Skeletal muscle tissue (tissue), 4 donors: Measurements from ENCODE around the gene ATP6V1B1. TPM values are rescaled to one million over a fixed set of nuclear protein-coding genes. Genes with fewer than 3 reads are reported as not detected.

ENCODE experiments used
- H3K27ac ChIP-seq: one replicate; pipeline ENCODE4 v1.7.0; 2013; ENCODE audit warnings: mild to moderate bottlenecking, low read depth, low read length, inconsistent platforms
- H3K27me3 ChIP-seq, 3 donors: one replicate each; pipeline ENCODE4 v1.7.0; 2013; ENCODE audit warnings: low read length in 3 of 3; ENCODE audit not compliant: control insufficient read depth in 3 of 3, insufficient read depth in 3 of 3
- H3K36me3 ChIP-seq, 3 donors: one replicate each; pipeline ENCODE4 v1.7.0; 2013; ENCODE audit warnings: low read length in 3 of 3; ENCODE audit not compliant: control insufficient read depth in 3 of 3, insufficient read depth in 3 of 3
- H3K4me1 ChIP-seq, 3 donors: one replicate each; pipeline ENCODE4 v1.7.0; 2013; ENCODE audit warnings: low read length in 3 of 3, mild to moderate bottlenecking in 3 of 3; ENCODE audit not compliant: control insufficient read depth in 3 of 3, insufficient read depth in 3 of 3
- H3K4me3 ChIP-seq, 3 donors: one replicate each; pipeline ENCODE4 v1.7.0; 2013; ENCODE audit warnings: low read length in 3 of 3
- H3K9ac ChIP-seq, 3 donors: one replicate each; pipeline ENCODE4 v1.7.0; 2013; ENCODE audit warnings: low read length in 3 of 3, mild to moderate bottlenecking in 3 of 3, moderate library complexity in 2 of 3, low read depth in 1 of 3
- H3K9me3 ChIP-seq, 3 donors: one replicate each; pipeline ENCODE4 v1.7.0; 2013; ENCODE audit warnings: low read length in 3 of 3; ENCODE audit not compliant: control insufficient read depth in 3 of 3
- total RNA-seq: library from RNA; depleted of rRNA; stranded (reverse); fragments of >200 nt; gene quantifications from one replicate; pipeline ENCODE4 v1.2.3, GENCODE V29; 2014
- donor health status: Osteomylitis.

Gene ATP6V1B1
- total RNA-seq, 1 donor from 2014 or later, result 1.6 TPM

DNA sequence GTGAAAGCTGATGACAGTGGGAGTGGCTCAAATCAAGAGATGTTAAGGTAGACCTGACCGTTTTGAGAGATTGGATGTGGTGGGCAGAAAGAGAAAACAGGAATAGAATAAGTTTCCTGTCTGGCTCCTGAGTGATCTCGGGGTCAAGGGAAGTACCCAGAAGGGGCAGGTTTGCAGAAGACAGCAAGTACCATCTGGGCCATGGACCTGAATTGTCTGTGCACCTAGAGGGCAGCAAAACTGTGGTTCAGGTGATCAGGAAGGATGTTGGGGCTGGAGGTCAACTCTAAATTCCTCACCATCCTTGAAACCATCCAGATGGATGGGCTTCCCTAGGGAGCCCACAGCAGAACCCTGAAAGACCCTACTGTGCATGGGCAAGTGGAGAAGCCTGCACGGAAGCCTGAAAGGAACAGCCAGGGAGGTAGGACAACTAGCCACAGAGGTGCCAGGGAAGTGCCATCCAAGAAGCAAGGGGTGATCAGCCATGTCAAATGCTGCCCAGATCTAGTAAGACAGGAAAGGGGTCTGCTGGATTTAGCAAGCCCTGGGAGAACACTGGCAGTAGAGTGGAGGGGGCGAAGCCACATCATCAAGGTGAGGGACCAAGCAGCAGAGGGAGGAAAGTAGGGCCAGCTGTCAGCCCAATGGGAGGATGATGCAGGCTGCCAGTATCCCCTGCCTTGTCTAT, 50.9 kb downstream of the ATP6V1B1 start:
- Histone ChIP-seq H3K4me3 (no peak overlapping the region), H3K9ac (no peak overlapping the region), H3K36me3 (peaks cover 55 to 57% (median 55%) of the 10 kb centered on the region in 3 donors), H3K27me3 (no peaks in the 10 kb centered on the region), H3K27ac (no peak overlapping the region), H3K4me1 (peaks cover 12 to 14% (median 13%) of the 10 kb centered on the region in 3 donors), H3K9me3 (no peaks in the 10 kb centered on the region)

DNA sequence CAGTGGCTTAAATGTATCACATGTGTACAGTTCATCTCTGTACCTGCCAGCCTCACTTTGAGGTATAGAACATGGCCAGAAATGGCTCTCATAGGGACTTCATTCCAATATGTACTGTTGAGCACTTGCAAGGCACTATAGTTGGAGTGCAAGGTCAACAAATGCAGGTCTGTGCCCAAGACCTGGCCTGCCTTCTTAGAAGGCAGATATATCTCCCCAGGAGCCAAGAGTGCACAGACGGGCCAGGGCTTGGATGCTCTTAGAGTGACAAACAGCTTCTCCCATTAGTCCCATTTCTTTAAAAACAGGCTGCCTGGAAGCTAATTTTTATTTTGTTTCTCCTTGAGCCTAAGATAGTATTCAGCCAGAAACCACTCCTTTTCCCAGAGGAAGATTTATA, 51.7 kb downstream of the ATP6V1B1 start:
- Histone ChIP-seq H3K27me3 (no peaks in the 10 kb centered on the region), H3K36me3 (peaks cover 57 to 59% (median 59%) of the 10 kb centered on the region in 3 donors), H3K4me3 (no peak overlapping the region), H3K4me1 (peaks cover 12 to 14% (median 13%) of the 10 kb centered on the region in 3 donors), H3K9me3 (no peaks in the 10 kb centered on the region), H3K27ac (no peak overlapping the region), H3K9ac (no peak overlapping the region)

DNA sequence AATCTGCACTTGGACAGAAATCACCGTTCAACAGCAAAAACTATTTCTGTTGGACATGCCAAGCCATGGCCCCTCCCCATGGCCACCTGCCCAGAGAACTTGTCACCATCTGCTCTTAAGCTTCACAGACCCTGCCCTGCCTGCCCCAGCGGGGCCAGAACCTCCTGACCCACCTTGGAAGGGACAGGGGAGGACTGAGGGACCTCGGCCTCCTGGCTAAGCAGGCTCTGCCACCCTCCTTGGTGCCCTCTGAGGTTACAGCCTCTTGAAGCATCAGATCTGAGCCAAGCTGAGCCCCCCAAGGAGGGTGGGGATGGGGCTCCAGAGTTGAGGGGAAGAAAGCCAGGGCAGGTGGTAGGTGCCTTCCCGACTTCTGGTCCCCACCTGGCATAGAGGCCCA, 52.5 kb downstream of the ATP6V1B1 start:
- Histone ChIP-seq H3K27me3 (no peaks in the 10 kb centered on the region), H3K4me1 (peaks cover 17 to 18% (median 17%) of the 10 kb centered on the region in 3 donors), H3K4me3 (no peak overlapping the region), H3K9me3 (no peaks in the 10 kb centered on the region), H3K9ac (no peak overlapping the region), H3K36me3 (peaks cover 59 to 64% (median 59%) of the 10 kb centered on the region in 3 donors), H3K27ac (no peak overlapping the region)

DNA sequence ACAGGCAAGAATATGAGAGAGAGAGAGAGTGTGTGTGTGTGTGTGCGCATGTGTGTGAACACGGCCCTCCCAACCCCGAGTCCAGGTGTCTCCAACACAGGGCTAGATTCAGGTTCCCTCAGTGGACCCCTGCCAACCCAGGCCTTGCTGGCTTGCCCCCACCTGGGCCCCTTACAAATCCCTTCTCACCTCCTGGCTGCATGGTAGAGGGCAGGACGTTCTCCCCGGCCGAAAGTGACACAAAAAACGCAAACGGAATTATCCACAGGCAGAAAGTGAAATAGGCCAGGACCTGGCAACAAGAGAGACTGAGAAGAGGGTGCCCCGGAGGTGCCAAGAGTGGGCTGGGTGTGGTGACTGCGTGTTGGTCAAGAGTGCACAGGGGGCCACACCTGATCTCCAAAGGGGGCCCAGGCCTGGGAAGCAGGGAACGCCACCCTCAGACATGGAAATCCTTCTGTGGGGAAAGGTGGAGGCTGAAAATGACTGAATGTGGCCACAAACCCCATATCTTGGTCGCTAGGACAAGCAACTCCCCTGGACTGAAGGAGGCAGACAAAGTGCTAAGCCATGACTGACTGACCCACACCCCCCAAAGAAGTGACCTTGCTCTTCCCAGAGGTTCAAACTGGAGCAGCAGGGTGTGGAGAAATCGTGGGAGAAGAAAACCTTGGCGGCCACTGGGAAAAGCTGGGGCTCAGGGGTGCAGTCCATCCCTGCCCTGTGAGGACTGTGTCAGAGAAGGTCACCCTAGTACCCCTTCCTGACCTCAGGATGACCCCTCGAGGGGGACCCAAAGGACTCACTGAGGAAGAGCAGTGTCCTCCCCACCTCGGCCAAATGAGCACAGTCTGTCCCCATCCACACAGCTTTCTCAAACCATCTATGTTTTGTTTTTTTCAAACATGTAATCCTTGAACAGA, 53.3 kb downstream of the ATP6V1B1 start:
- Histone ChIP-seq H3K4me1 (peaks cover 26% of the 10 kb centered on the region in 3 donors), H3K9ac (no peak overlapping the region), H3K4me3 (no peak overlapping the region), H3K36me3 (peaks cover 59 to 68% (median 63%) of the 10 kb centered on the region in 3 donors), H3K27me3 (no peaks in the 10 kb centered on the region), H3K27ac (no peak overlapping the region), H3K9me3 (no peaks in the 10 kb centered on the region)

DNA sequence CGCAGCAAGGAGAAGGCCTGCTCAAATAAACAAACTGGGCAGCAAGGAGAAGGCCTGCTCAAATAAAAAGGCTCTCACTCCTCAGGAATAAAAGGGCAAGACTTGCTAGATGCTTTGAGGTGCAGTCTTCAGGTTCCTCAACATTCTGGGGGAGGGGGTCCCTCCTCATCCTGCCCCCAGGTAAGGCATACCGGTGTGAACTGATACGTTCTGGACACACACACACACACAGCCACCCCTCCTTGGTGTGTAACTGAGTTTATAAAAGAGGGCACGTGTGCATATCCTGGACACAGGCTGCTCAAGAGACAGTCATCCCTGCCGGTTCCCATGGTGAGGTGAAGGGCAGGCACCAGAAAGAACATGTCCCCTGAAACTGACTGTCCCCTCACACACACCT, 54.5 kb downstream of the ATP6V1B1 start:
- no peak overlapping the region for H3K27ac ChIP-seq
- H3K9ac ChIP-seq, result peak overlapping the region in 1 of 3 donors; percentile 38
- H3K36me3 ChIP-seq, result peaks cover 59 to 65% (median 62%) of the 10 kb centered on the region in 3 donors
- no peaks in the 10 kb centered on the region for H3K27me3 ChIP-seq
- H3K9me3 ChIP-seq, result no peaks in the 10 kb centered on the region
- peaks cover 29 to 33% (median 29%) of the 10 kb centered on the region in 3 donors for H3K4me1 ChIP-seq
- H3K4me3 ChIP-seq, result no peak overlapping the region

DNA sequence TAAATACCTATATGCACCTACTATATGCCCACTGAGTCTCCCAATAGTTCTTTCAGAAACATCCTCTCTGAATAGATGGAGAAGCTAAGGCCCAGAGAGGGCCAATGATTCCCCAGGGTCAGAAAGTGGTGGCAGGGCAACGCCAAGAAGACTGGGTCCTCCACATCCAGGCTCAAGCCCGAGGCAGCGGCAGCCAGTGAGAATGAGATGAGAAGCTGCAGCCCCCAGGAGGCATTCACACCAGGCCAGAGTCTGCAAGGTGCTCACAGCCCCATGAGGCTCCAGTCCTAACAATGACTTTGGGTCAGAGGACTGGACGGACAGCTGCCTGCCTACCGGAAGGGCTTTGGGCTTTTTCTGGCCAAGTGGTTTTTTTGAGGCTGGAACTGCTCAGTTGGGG, 55.4 kb downstream of the ATP6V1B1 start:
- Histone ChIP-seq H3K4me3 (no peak overlapping the region), H3K9ac (no peak overlapping the region), H3K4me1 (peaks cover 31 to 35% (median 31%) of the 10 kb centered on the region in 3 donors), H3K27ac (no peak overlapping the region), H3K36me3 (peaks cover 52 to 58% (median 55%) of the 10 kb centered on the region in 3 donors), H3K9me3 (no peaks in the 10 kb centered on the region), H3K27me3 (no peaks in the 10 kb centered on the region)

DNA sequence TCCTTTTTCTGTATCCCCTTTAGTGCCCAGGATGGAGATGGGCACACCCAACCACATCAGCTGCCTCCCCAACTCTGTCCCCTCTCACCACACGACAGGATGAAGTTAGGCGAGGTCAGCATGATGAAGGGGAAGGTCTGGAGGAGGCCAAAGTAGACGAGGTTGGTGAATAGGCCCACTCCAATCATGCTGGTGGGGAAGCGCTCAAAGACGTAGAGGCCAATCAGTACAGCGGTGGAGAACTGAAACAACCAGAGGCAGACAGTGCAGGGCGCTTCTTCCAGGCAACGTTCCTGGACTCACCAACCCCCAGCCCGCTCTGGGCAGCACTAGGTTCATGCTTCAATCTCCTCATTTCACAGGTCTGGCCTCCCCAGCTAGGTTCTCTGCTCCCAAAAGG, 56.0 kb downstream of the ATP6V1B1 start:
- H3K36me3 ChIP-seq, result peaks cover 47 to 52% (median 49%) of the 10 kb centered on the region in 3 donors
- H3K4me1 ChIP-seq, result peaks cover 28 to 32% (median 31%) of the 10 kb centered on the region in 3 donors
- H3K27me3 ChIP-seq, result no peaks in the 10 kb centered on the region
- H3K9ac ChIP-seq, result no peak overlapping the region
- no peak overlapping the region for H3K27ac ChIP-seq
- no peaks in the 10 kb centered on the region for H3K9me3 ChIP-seq
- H3K4me3 ChIP-seq, result no peak overlapping the region

DNA sequence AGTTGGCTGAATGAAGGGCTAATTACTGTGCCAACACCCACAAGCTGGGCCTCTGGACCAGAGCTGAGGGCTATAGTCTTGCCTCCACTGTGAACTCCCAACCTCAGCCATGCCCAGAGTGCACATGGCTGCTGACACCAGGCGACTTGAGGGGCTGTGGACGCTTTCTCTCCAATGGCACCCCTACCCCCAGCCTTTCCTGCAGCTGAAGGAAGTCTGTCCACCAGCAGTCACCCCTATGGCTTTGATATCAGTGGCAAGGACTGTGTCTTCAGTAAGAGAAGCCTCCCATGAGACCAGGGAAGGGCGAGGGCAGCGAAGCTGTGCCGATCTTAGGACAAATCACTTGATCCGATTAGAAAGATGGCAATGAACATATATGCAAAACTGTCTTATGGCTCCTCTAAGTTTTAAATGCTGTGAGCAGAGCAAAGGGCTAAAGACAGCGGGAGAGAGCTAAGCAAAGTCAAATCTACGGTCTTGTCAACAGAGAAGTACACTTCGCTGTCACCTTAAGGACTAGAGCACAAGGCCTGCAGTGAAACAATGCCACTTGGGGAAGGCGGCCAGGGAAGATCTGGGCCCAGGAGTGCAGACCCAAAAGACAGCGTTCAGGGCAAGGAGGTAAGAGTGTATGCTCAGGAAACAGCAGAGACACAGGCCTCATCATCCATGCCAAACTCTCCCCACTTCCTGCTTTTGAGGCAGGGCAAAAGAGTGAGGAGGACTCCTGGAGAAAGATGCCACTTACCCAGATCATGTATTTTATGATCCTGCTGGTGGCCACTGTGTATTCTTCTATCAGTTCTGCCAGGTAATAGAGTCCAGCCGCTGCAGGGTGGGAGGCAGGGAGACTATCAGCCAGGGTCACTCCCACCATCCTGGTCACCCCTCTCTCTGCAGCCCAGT, 57.5 kb downstream of the ATP6V1B1 start:
- H3K4me3 ChIP-seq, result peak overlapping the region; percentile 90 to 97 (median 93)
- peak overlapping the region; percentile 90 to 94 (median 92) for H3K9ac ChIP-seq
- no peak overlapping the region for H3K27ac ChIP-seq
- H3K36me3 ChIP-seq, result peaks cover 34 to 39% (median 38%) of the 10 kb centered on the region in 3 donors
- no peaks in the 10 kb centered on the region for H3K9me3 ChIP-seq
- H3K27me3 ChIP-seq, result no peaks in the 10 kb centered on the region
- peaks cover 22 to 24% (median 22%) of the 10 kb centered on the region in 3 donors for H3K4me1 ChIP-seq

DNA sequence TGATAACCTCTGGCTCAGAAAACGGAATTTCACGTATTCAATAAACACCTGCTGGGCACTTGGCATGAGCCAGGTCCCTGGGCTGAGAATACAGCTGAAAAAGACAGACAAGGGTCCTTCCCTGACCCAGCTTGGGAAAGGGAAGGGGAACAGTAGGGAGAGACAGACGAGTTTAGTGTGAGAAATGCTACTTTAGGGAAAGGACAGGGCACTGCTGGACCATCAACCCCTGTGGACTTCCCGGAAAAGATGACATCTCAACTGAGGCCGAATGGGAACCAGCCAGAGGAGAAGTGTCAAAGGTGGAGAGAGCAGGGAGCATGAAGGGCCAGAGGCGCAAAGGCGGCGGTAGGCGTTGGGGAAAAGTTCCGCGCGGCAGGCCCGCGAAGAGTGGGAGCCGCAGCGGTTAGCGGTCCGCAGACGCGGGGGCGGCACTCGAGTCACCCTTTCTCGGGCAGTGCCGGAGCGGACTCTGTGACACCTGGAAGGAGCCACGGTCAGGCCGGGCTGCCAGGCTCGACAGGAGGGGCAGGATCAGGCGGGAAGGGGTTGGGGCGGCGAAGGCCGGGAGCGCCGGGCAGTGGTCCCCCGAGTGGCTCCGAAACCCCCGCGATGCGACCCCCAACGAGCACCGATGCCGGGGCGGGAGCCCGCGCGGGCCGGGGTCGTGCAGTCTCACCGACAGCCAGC, 58.5 kb downstream of the ATP6V1B1 start:
- Histone ChIP-seq H3K9ac (peak overlapping the region; percentile 90 to 94 (median 92)), H3K4me3 (peak overlapping the region; percentile 90 to 97 (median 93)), H3K27ac (peak overlapping the region; percentile 80)

More for the DNA sequence above, 58.5 kb downstream of the ATP6V1B1 start:
- Histone ChIP-seq H3K27me3 (no peaks in the 10 kb centered on the region), H3K36me3 (peaks cover 24 to 31% (median 28%) of the 10 kb centered on the region in 3 donors), H3K4me1 (peaks cover 17 to 22% (median 18%) of the 10 kb centered on the region in 3 donors), H3K9me3 (no peaks in the 10 kb centered on the region)
